ENCODE data around the gene PRR33.

Gene PRR33

DNA sequence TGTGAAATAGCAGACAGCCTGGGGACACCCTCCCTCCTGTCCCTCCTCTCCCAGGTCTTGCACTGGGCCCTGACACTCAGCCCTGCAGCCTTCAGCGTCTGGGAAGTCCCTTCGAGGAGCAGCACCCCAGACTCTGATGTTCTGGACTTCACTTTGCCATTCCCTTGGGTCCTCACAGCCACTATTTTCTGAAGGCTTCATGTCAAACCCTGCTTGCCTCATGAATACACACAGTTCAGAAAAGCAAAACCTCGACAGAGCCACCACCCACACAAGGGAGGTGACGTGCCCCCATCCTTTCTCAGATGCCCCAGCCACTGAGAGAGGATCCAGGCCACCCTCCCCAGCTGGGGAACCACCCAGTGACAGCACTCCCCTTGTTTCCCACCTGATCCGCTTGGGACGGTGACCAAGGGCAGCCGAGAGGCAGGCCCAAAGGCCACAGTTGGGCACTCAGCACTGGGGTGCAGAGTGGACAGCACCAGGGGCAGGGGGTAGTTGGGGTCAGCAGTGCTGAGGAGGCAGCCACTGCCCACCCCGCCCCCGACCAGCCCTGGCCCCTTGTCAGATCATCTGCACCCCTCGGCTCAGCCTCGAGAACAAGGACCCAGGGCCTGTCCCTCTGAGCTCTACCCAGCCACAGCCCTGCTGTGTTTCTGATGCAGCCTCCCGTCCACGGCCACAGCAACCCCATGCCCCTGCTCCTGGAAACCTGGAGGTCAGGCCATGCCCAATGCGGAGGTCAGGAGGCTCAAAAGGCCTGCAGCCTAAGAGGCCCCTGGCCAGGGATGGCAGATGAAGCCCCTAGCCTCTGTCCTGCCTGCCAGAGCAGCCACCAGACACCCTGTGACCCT lies 24.7 kb upstream of the PRR33 start:
- FAIRE-seq, result no peak

DNA sequence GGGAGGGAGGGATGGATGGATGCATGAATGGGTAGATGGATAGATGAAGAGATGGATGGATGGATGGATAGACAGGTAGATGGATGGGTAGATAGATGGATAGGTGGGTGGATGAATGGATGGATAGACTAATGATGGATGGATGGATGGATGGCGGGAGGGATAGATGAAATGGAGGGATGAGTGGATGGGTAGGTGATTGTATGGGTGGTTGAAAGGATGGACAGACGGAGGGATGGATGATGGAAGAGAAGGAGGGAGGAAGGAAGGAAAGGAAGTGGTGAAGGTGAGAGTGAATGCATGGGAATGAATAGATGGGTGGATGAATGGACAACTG lies 24.1 kb upstream of the PRR33 start:
- FAIRE-seq, result no peak

DNA sequence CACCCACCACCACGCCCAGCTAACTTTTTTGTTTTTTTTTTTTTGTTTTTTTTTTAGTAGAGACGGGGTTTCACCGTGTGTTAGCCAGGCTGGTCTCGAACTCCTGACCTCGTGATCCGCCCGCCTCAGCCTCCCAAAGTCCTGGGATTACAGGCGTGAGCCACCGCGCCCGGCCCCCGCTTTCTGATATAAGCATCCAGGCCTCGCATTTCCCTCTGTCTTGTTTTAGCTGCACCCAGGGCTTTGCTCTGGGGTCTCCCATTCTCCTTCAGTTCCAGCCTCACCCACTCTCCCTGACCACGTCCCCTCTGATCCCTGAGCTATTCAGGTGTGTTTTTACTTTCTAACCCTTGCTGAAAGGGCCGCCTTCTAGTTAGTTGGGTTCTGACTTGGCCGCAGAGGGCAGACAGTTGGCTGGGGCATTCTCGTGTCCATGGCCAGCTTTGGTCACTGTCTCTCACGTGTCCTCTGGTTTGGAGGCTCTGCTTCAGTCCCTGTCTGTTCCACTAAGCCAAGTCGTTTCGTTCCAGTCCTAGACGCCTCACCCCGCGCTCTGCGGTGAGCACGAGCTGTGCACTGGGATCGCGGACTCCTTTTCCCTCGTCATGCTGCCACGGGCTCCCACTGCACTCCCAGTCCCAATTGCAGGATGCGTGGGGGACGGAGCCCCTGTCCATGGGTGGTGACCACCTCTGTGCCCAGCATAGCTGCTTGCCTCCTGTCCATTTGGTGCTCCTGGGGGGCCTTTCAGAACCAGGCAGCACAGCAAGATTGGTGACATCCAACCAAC lies 21.8 kb upstream of the PRR33 start:
- no peak for FAIRE-seq

GRCh38 chr11:1912289-1912878 lies 20.7 kb upstream of the PRR33 start:
- no peak for FAIRE-seq

- FAIRE-seq, result no peak
These were observed 17.8 kb upstream of the PRR33 start for GRCh38 chr11:1909524-1909923.

DNA sequence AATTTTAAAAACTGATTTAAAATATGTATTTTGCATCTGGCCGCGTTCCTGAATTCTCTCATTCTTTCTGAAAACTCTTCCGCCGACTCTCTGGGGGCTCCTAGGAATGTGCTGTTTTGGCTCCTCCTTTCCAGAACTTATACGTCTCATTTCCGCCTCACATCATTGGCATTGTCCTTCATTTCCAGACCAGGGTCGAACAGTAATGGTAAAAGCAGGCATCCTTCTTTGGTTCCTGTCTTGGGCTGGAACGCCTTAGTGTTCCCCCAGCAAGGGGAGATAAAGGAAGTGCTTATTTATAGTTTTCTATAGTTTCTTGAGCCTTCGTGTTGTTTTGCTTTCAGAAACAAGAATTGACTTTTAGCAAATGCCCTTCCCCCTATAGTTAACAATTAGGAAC lies 16.9 kb upstream of the PRR33 start:
- no peak for FAIRE-seq

DNA sequence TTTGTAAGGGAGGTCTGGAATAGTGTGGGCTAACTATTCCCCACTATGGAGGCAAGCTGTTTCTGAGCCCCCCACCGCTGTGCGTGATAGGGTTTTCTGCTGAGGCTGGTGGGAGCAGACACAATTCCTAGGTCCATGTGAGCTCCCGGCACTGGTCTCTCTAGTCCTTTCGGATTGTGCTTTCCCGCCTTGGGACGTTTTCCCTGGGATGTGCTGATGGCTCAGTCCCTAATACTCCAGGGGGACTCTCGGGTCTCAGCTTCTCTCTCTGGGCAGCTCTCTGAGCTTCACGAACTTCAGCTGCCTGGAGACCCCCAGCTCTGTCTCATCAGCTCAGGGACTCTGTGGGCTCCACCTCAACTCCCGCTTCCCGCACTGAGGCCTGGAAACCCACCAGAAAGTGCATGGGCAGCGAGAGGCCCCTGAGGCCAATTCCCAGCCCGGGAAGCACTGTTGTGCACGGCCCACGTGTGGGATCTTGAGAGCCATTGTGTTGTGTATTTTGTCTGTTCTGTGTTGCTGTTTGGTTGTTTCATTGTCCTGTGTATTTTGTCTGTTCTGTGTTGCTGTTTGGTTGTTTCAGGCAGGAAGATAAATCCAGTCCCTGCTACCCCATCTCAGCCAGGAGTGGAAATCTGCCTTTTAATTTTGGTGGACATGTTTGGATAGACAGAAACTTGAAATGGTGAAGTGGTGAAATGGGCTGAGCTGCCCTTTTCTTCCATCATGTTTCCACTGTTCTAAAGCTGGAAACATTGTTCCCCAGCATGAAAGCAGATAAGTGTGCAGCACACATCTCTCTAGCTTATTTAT lies 15.1 kb upstream of the PRR33 start:
- FAIRE-seq, result no peak

DNA sequence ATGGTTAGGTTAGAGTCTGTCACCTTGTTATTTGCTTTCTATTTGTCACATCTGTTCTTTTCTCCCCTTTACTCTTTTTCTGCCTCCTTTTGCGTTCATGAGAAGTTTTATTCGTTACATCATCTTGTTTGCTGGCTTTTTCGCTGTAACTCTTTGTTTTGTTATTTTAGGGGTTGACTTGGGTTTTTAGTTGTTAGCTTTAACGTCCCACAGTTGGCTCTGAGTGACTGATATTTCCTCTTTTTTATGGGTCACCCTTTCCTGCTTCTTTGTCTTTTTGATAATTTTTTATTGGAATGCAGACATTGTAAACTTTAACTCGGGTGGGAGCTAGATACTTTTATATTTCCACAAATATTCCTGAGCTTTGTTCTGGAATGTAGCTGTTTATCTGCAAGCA lies 14.5 kb upstream of the PRR33 start:
- FAIRE-seq, result no peak

- no peak for FAIRE-seq
These were observed 8.0 kb upstream of the PRR33 start for GRCh38 chr11:1899686-1900085.

DNA sequence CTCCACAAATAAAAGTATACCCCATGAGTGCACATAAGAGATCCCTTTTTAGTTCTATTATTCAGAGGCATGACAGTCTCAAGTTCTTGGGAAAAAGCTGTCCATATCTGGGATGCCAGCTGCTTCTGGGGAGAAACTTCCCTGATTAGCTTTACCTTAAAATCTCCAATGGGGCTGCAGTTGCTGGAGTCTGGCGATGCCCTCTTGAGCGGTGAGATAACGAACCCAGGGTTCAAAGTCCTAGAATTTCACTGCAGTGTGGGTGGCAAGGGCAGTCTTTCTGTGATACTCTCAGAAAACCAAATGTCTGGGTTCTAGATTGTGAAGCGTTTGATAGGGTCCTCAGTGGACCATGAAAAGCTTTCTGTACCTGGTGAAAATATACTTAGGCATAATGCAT lies 7.4 kb upstream of the PRR33 start:
- no peak for FAIRE-seq

- no peak for FAIRE-seq
These were observed 5.2 kb upstream of the PRR33 start for GRCh38 chr11:1896923-1897322.

DNA sequence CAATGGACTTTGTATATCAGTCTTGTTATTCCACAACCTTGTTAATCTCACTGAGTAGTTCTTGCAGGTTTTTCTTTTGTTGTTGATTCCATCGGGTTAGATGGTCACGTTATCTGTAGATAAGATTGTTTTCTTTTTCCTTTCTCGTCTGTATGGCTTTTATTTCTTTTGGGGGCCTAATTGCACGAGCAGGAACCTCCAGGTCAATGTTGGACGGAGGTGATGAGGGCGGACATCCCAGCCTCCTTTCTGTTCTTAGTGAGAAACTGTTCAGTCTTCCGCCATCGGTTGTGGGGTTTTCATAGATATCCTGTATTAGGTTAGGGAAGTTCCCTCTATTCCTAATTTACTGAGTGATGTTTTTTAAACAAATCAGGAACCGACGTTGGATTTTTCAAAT lies 4.8 kb upstream of the PRR33 start:
- no peak for FAIRE-seq

DNA sequence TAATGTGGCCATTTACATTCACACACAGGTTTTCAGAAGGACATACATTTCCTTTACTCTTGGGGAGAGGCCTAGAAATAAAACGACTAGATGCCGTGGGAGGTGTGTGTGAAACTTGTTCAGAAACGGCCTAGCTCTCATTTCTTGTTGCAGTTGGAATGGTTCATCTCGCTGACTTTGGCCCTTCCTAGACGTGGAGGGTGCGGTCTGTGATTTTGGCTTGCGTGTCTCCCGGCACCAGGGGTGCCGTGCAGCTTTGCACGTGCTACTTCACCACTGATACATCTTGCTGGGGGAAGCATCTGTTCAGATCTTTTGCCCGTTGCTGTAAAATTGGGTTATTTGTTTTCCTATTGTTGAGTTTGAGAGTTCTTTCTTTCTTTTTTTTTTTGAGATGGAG lies 3.1 kb upstream of the PRR33 start:
- FAIRE-seq, result no peak

GRCh38 chr11:1893581-1894359 lies 2.1 kb upstream of the PRR33 start:
- FAIRE-seq, result no peak

- no peak for FAIRE-seq
These were observed 863 bp upstream of the PRR33 start for GRCh38 chr11:1892558-1892957.

GRCh38 chr11:1892116-1892515 lies 421 bp upstream of the PRR33 start:
- no peak for FAIRE-seq

- FAIRE-seq, result no peak
These were observed 552 bp downstream of the PRR33 start for GRCh38 chr11:1890856-1891830.

DNA sequence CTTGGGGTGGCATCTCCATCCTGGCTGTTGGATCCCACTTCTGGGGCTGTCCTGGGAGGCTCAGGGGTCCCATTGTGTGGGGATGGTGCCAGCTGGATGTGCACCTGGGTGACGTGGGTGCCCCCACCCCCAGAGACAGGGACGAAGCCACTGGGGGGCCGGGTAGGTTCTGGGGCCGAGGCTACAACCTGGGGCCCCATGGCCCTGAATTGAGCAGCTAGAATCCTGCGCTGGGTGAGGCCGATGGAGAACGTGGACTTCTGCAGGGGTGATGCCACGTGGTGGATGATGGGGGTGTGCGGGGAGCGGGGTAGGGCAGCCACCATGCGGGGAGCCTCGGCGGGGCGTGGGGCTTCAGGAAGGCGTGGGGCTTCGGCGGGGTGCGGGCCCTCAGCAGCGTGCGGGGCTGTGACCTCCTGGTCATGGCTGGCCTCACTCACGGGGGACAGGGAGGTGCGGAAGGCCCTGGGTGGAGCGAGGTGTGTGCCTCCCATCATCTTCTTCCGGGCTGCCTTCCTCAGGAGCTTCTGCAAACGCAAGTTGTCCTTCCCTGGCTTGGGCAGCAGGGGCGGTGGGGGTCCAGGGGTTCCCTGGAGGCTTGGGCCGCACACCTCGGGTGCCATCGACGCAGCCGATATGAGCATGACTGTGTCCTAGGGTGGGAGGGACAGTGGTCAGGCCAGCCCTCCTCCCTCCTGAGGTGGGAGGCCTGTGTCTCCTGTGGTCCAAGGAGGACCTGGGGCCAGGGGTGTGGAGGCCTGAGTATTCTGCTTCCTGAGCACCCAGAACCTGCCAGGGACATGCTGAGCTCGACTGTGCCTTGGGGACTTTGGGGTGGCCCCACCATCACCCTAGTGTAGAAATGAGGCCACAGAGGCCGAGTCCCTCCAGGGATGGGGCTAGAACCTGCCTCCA lies 1.5 kb downstream of the PRR33 start:
- FAIRE-seq, result no peak

GRCh38 chr11:1889224-1889930 lies 2.3 kb downstream of the PRR33 start:
- FAIRE-seq, result no peak

Measured in colon (tissue), 2 donors.